ENCODE results near the gene LANCL1. TPM values are rescaled to one million over a fixed set of nuclear protein-coding genes. Genes with fewer than 3 reads are reported as not detected.

LANCL1 gene
- polyA plus RNA-seq, 1 of the 3 experiments (the other 2 are of a cell fraction), result 34.3 TPM

DNA sequence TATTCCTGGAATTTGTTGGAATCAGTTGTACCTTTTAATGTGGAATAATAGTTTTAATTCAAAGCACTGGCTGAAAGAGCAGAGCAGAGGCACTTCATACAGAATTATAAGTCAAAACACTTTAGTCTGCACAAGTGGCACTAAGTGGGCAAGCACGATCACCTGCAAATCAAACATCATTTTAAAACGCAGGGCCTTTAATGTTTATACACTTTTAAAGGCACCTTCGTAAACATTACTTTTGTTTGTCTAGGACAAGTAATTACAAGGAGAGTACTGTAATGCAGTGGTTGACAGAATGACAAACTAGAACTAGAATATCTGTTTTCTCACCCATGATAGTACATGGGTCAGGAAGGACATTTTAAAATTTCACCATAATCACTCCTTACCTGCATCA is 36.4 kb downstream of the LANCL1 start:
- CTCF ChIA-PET, result interaction anchor here (1.5 kb wide), 1 partner anchor 62 kb away, joined by 4 read pairs; no protein-coding TSS in a partner anchor
- H3K27me3 ChIP-seq (ENCODE audit: insufficient read depth), result no peaks in the 10 kb centered on the region
- H3K79me2 ChIP-seq (ENCODE audit: insufficient read depth), result no peaks in the 10 kb centered on the region
- DNase-seq, result no peak
- POLR2A ChIA-PET, result no interaction called here
- no peaks in the 10 kb centered on the region for H3F3A ChIP-seq (replicated peaks; ENCODE audit: insufficient read depth)
- H2AFZ ChIP-seq (ENCODE audit: low read depth), result no peak overlapping the region
- peaks cover 24 to 63% of the 10 kb centered on the region in 2 experiments for H3K36me3 ChIP-seq (replicated peaks in 1 of 2; ENCODE audit: control insufficient read depth in 1 of 2, insufficient read depth in 2 of 2, low read length in 1 of 2)
- H3K9me2 ChIP-seq, result no peaks in the 10 kb centered on the region
- no peaks in the 10 kb centered on the region for H4K20me1 ChIP-seq (ENCODE audit: insufficient read depth)
- H3K4me2 ChIP-seq, result no peak overlapping the region
- H3K4me3 ChIP-seq (ENCODE audit: low read depth in 2 of 2, low read length in 1 of 2), result no peak overlapping the region
- no peaks in the 10 kb centered on the region for H3K9me3 ChIP-seq
- H3K27ac ChIP-seq (ENCODE audit: low read depth in 2 of 2, low read length in 1 of 2), result no peak overlapping the region
- no peaks in the 10 kb centered on the region for H3K4me1 ChIP-seq (ENCODE audit: control insufficient read depth in 1 of 2, insufficient read depth in 2 of 2, low read depth in 1 of 2, low read length in 1 of 2)
- TF ChIP-seq, protein P1, sequence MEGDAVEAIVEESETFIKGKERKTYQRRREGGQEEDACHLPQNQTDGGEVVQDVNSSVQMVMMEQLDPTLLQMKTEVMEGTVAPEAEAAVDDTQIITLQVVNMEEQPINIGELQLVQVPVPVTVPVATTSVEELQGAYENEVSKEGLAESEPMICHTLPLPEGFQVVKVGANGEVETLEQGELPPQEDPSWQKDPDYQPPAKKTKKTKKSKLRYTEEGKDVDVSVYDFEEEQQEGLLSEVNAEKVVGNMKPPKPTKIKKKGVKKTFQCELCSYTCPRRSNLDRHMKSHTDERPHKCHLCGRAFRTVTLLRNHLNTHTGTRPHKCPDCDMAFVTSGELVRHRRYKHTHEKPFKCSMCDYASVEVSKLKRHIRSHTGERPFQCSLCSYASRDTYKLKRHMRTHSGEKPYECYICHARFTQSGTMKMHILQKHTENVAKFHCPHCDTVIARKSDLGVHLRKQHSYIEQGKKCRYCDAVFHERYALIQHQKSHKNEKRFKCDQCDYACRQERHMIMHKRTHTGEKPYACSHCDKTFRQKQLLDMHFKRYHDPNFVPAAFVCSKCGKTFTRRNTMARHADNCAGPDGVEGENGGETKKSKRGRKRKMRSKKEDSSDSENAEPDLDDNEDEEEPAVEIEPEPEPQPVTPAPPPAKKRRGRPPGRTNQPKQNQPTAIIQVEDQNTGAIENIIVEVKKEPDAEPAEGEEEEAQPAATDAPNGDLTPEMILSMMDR (IDR thresholded peaks at IDR 0.05), result no peak
- no peak for TF ChIP-seq MEF2A (IDR thresholded peaks at IDR 0.05; ENCODE audit: borderline replicate concordance, low read depth)
- no peak for TF ChIP-seq FOSL2 (IDR thresholded peaks at IDR 0.05; ENCODE audit: borderline replicate concordance, low read depth)
- TF ChIP-seq, protein P2, sequence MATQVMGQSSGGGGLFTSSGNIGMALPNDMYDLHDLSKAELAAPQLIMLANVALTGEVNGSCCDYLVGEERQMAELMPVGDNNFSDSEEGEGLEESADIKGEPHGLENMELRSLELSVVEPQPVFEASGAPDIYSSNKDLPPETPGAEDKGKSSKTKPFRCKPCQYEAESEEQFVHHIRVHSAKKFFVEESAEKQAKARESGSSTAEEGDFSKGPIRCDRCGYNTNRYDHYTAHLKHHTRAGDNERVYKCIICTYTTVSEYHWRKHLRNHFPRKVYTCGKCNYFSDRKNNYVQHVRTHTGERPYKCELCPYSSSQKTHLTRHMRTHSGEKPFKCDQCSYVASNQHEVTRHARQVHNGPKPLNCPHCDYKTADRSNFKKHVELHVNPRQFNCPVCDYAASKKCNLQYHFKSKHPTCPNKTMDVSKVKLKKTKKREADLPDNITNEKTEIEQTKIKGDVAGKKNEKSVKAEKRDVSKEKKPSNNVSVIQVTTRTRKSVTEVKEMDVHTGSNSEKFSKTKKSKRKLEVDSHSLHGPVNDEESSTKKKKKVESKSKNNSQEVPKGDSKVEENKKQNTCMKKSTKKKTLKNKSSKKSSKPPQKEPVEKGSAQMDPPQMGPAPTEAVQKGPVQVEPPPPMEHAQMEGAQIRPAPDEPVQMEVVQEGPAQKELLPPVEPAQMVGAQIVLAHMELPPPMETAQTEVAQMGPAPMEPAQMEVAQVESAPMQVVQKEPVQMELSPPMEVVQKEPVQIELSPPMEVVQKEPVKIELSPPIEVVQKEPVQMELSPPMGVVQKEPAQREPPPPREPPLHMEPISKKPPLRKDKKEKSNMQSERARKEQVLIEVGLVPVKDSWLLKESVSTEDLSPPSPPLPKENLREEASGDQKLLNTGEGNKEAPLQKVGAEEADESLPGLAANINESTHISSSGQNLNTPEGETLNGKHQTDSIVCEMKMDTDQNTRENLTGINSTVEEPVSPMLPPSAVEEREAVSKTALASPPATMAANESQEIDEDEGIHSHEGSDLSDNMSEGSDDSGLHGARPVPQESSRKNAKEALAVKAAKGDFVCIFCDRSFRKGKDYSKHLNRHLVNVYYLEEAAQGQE (IDR thresholded peaks at IDR 0.05; ENCODE audit: low read depth, low read length), result no peak
- TF ChIP-seq POLR2AphosphoS5 (IDR thresholded peaks at IDR 0.05; ENCODE audit: low read depth, low read length), result no peak
- TF ChIP-seq EZH2phosphoT487 (IDR thresholded peaks at IDR 0.05; ENCODE audit: borderline replicate concordance, low read depth), result no peak
- no peak for TF ChIP-seq TCF12 (IDR thresholded peaks at IDR 0.05)
- H3K9ac ChIP-seq, result no peak overlapping the region
- WGBS (ENCODE audit: low lambda C conversion rate), result 90% methylated on average over 3 of the region's 3 CpGs

DNA sequence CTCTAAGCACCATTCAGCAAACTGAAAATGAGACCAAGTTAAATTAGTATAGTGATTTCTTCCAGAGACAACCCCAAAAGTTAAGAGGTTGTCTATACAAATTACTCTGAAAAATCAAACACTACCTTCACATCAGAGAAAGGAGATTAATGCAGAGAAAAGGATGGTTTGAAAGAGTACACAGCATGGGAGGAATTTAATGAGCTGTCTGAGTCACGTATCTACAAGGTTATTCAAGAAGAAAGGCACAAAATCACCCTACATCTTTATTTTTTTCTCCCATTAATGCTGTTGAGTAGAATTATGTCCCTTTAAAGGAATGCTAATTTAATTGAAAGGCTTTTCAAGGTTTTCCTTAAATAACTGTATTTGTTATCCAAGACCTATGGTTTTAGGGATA is 41.1 kb downstream of the LANCL1 start:
- TF ChIP-seq TAF1 (IDR thresholded peaks at IDR 0.05; ENCODE audit: borderline replicate concordance, low read depth, low read length) (no peak), FOXJ3 (CRISPR knock-in tag; IDR thresholded peaks at IDR 0.05) (no peak), RXRA (IDR thresholded peaks at IDR 0.05; ENCODE audit: borderline replicate concordance, low read depth) (no peak), TCF12 (IDR thresholded peaks at IDR 0.05) (no peak), SMC3 (IDR thresholded peaks at IDR 0.05; ENCODE audit: low read depth, low read length) (no peak), ELF1 (IDR thresholded peaks at IDR 0.05) (no peak), RCOR1 (IDR thresholded peaks at IDR 0.05; ENCODE audit: low read length) (no peak), GATA2 (CRISPR knock-in tag; IDR thresholded peaks at IDR 0.05) (no peak), JUND (IDR thresholded peaks at IDR 0.05) (no peak), FOXM1 (IDR thresholded peaks at IDR 0.05; ENCODE audit: low read depth) (no peak), TEAD4 (IDR thresholded peaks at IDR 0.05; ENCODE audit: borderline replicate concordance, insufficient read depth) (no peak)
- TF ChIP-seq, protein P3, sequence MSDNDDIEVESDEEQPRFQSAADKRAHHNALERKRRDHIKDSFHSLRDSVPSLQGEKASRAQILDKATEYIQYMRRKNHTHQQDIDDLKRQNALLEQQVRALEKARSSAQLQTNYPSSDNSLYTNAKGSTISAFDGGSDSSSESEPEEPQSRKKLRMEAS (IDR thresholded peaks at IDR 0.05; ENCODE audit: low read depth), result no peak
- H3K27me3 ChIP-seq (ENCODE audit: insufficient read depth), result no peaks in the 10 kb centered on the region
- H3K36me3 ChIP-seq (replicated peaks in 1 of 2; ENCODE audit: control insufficient read depth in 1 of 2, insufficient read depth in 2 of 2, low read length in 1 of 2), result peaks cover 58 to 87% of the 10 kb centered on the region in 2 experiments
- no peaks in the 10 kb centered on the region for H4K20me1 ChIP-seq (ENCODE audit: insufficient read depth)
- H3F3A ChIP-seq (replicated peaks; ENCODE audit: insufficient read depth), result no peaks in the 10 kb centered on the region
- CTCF ChIA-PET, result interaction anchor here (0.6 to 1.1 kb wide), 2 partner anchors 67 to 391 kb away, joined by 3 read pairs; no protein-coding TSS in a partner anchor
- no peaks in the 10 kb centered on the region for H3K9me2 ChIP-seq
- H3K4me3 ChIP-seq (ENCODE audit: low read depth in 2 of 2, low read length in 1 of 2), result no peak overlapping the region
- DNase-seq, result no peak
- no peak overlapping the region for H3K9ac ChIP-seq
- H3K27ac ChIP-seq (ENCODE audit: low read depth in 2 of 2, low read length in 1 of 2), result no peak overlapping the region
- H3K4me1 ChIP-seq (ENCODE audit: control insufficient read depth in 1 of 2, insufficient read depth in 2 of 2, low read depth in 1 of 2, low read length in 1 of 2), result no peaks in the 10 kb centered on the region
- no peaks in the 10 kb centered on the region for H3K79me2 ChIP-seq (ENCODE audit: insufficient read depth)
- no peak overlapping the region for H3K4me2 ChIP-seq
- no peak overlapping the region for H2AFZ ChIP-seq (ENCODE audit: low read depth)
- POLR2A ChIA-PET, result no interaction called here
- 100% methylated on average over 1 of the region's 1 CpG for WGBS (ENCODE audit: low lambda C conversion rate)
- no peaks in the 10 kb centered on the region for H3K9me3 ChIP-seq

Data from SK-N-SH (cell line).